Fibroblast of villous mesenchyme (primary cell): ENCODE results near the gene HERC5. TPM values are rescaled to one million over a fixed set of nuclear protein-coding genes. Genes with fewer than 3 reads are reported as not detected.

Experiments
- DNase-seq: peaks from one replicate; pipeline ENCODE4 v3.0.0-alpha.2; 2010; ENCODE audit warnings: low read depth
- H3K4me3 ChIP-seq: 2 replicates; pipeline ENCODE4 v1.5.1; 2011; ENCODE audit warnings: low read depth, mild to moderate bottlenecking, low read length
- CTCF ChIP-seq: IDR thresholded peaks from 2 replicates; pipeline ENCODE4 v1.5.1; 2012; ENCODE audit warnings: low read depth, mild to moderate bottlenecking, low read length; ENCODE audit not compliant: insufficient read depth
- total RNA-seq: library from RNA; depleted of rRNA; stranded (reverse); fragments of >200 nt; gene quantifications from 2 replicates; pipeline ENCODE4 v1.2.3, GENCODE V29; 2012

HERC5 gene
- 0.64 and 0.86 TPM in 2 replicates for total RNA-seq

- TF ChIP-seq CTCF, result peak; percentile 62
- peak; percentile 91 for DNase-seq
- H3K4me3 ChIP-seq, result peak within 1 kb of the TSS; percentile 56
These were observed at the start of gene HERC5 for GRCh38 chr4:88456670-88457306. HERC5 (plus strand) TSS chr4:88457119; CDS start chr4:88457270, 151 bp downstream.

DNA sequence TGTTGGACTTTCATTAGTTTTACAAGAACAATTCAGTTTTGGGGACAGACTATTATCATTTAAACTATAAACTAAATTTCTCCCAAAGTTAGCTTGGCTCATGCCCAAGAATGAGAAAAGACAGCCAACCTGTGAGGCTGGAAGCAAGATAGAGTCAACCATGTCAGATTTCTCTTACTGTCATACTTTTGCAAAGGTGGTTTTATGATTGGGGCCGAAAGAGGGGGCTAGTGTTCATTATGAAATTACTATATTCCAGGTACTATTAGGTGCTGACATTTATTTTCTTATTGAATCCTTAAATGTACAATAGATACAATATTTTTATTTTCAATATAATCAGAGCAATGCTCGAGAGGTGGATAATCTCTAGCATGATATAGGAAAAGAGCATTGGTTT is 47.7 kb upstream of the HERC5 start:
- no peak for TF ChIP-seq CTCF
- no peak for DNase-seq
- no peak overlapping the region for H3K4me3 ChIP-seq

DNA sequence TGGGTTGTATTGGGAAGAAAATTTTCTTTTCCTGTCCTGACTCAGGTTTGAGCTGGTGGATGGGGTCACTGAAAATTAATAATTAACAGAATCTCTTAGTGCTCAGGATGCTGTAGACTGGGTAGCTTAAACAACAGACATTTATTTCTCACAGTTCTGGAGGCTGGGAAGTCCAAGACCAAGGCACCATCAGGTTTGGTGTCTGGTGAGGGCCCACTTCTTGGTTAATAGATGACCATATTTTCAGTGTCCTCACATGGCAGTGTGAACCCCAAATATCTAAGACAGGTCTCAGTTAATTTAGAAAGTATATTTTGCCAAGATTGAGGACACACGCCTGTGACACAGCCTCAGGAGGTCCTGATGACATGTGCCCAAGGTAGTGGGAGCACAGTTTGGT is 47.1 kb upstream of the HERC5 start:
- H3K4me3 ChIP-seq, result no peak overlapping the region
- TF ChIP-seq CTCF, result no peak
- DNase-seq, result no peak

DNA sequence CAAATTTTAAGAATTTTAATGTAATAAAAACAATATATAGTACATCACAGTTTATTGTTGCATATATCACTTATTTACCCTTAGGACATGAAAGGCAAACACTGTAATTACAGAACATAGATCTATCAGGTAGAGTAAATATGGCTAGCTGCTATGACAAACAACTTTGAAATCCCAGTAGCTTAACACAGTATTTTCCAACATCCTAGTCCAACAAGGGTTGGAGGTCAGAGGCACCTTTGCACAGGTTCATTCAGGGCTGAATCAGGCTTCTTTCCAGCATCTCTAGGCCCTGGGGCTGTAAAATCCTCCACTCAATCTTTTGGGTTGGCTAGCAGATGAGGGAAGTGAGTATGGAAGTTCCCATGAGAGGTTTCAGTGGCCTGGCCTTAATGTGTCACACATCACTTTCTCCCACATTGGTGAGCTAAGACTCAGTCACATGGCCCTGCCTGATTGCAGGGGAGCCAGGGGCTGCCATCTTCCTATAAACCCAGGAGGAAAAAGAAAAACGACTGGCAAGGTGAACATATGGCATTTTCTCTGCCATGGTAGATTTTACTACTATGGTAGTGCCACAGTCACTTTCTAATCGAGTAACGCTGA is 45.3 kb upstream of the HERC5 start:
- no peak for TF ChIP-seq CTCF
- DNase-seq, result no peak
- no peak overlapping the region for H3K4me3 ChIP-seq

GRCh38 chr4:88413801-88414200 is 43.1 kb upstream of the HERC5 start:
- DNase-seq, result no peak
- H3K4me3 ChIP-seq, result no peak overlapping the region
- TF ChIP-seq CTCF, result no peak

- H3K4me3 ChIP-seq, result no peak overlapping the region
- DNase-seq, result no peak
- TF ChIP-seq CTCF, result no peak
These were observed 42.2 kb upstream of the HERC5 start for GRCh38 chr4:88414755-88415154.
